ENCODE results near the gene B4GALT6.

B4GALT6 gene

DNA sequence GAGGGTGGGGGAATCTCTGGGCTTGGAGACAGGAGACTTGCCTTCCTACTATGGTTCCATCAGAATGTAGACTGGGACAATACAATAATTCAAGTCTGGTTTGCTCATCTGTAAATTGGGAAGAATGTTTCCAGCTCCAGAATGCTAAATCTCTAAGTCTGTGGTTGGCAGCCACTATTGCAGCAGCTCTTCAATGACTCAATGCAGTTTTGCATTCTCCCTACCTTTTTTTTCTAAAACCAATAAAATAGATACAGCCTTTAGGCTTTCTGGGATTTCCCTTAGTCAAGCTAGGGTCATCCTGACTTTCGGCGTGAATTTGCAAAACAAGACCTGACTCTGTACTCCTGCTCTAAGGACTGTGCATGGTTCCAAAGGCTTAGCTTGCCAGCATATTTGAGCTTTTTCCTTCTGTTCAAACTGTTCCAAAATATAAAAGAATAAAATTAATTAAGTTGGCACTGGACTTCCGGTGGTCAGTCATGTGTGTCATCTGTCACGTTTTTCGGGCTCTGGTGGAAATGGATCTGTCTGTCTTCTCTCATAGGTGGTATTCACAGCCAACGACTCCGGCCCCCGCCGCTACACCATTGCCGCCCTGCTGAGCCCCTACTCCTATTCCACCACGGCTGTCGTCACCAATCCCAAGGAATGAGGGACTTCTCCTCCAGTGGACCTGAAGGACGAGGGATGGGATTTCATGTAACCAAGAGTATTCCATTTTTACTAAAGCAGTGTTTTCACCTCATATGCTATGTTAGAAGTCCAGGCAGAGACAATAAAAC, 86.2 kb downstream of the B4GALT6 start:
- H3K4me3 ChIP-seq (ENCODE audit: low read depth, low read length), result no peak overlapping the region

DNA sequence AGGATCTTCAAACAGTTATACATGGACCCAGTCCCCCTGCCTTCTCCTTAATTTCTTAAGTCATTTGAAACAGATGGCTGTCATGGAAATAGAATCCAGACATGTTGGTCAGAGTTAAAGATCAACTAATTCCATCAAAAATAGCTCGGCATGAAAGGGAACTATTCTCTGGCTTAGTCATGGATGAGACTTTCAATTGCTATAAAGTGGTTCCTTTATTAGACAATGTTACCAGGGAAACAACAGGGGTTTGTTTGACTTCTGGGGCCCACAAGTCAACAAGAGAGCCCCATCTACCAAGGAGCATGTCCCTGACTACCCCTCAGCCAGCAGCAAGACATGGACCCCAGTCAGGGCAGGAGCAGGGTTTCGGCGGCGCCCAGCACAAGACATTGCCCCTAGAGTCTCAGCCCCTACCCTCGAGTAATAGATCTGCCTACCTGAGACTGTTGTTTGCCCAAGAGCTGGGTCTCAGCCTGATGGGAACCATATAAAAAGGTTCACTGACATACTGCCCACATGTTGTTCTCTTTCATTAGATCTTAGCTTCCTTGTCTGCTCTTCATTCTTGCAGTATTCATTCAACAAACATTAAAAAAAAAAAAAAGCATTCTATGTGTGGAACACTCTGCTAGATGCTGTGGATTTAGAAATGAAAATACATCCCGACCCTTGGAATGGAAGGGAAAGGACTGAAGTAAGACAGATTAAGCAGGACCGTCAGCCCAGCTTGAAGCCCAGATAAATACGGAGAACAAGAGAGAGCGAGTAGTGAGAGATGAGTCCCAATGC, 88.1 kb downstream of the B4GALT6 start:
- no peak overlapping the region for H3K4me3 ChIP-seq (ENCODE audit: low read depth, low read length)

DNA sequence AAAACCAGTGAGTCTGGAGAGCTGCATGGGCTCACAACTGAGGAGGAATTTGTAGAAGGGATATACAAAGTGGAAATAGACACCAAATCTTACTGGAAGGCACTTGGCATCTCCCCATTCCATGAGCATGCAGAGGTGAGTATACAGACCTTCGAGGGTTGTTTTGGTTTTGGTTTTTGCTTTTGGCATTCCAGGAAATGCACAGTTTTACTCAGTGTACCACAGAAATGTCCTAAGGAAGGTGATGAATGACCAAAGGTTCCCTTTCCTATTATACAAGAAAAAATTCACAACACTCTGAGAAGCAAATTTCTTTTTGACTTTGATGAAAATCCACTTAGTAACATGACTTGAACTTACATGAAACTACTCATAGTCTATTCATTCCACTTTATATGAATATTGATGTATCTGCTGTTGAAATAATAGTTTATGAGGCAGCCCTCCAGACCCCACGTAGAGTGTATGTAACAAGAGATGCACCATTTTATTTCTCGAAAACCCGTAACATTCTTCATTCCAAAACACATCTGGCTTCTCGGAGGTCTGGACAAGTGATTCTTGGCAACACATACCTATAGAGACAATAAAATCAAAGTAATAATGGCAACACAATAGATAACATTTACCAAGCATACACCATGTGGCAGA, 89.1 kb downstream of the B4GALT6 start:
- H3K4me3 ChIP-seq (ENCODE audit: low read depth, low read length), result no peak overlapping the region

DNA sequence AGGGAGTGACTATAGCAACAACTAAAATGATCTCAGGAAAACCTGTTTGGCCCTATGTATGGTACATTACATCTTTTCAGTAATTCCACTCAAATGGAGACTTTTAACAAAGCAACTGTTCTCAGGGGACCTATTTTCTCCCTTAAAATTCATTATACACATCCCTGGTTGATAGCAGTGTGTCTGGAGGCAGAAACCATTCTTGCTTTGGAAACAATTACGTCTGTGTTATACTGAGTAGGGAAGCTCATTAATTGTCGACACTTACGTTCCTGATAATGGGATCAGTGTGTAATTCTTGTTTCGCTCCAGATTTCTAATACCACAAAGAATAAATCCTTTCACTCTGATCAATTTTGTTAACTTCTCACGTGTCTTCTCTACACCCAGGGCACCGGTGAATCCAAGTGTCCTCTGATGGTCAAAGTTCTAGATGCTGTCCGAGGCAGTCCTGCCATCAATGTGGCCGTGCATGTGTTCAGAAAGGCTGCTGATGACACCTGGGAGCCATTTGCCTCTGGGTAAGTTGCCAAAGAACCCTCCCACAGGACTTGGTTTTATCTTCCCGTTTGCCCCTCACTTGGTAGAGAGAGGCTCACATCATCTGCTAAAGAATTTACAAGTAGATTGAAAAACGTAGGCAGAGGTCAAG, 91.7 kb downstream of the B4GALT6 start:
- no peak overlapping the region for H3K4me3 ChIP-seq (ENCODE audit: low read depth, low read length)

DNA sequence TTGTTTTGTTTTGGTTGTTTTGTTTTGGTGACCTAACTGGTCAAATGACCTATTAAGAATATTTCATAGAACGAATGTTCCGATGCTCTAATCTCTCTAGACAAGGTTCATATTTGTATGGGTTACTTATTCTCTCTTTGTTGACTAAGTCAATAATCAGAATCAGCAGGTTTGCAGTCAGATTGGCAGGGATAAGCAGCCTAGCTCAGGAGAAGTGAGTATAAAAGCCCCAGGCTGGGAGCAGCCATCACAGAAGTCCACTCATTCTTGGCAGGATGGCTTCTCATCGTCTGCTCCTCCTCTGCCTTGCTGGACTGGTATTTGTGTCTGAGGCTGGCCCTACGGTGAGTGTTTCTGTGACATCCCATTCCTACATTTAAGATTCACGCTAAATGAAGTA, 92.8 kb downstream of the B4GALT6 start, which contains the start of gene TTR:
Gene TTR, plus strand, starts transcription at position 250 of the 400 bp plus-strand sequence. Its CDS starts 26 bp downstream, at position 276.
- H3K4me3 ChIP-seq (ENCODE audit: low read depth, low read length), result no peak within 1 kb of the TSS

DNA sequence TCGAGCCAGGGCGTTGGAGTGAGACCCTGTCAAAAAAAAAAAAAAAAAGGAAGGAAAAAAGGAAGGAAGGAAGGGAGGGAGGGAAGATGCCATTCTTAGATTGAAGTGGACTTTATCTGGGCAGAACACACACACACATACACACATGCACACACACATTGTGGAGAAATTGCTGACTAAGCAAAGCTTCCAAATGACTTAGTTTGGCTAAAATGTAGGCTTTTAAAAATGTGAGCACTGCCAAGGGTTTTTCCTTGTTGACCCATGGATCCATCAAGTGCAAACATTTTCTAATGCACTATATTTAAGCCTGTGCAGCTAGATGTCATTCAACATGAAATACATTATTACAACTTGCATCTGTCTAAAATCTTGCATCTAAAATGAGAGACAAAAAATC, 93.3 kb downstream of the B4GALT6 start:
- H3K4me3 ChIP-seq (ENCODE audit: low read depth, low read length), result no peak overlapping the region

DNA sequence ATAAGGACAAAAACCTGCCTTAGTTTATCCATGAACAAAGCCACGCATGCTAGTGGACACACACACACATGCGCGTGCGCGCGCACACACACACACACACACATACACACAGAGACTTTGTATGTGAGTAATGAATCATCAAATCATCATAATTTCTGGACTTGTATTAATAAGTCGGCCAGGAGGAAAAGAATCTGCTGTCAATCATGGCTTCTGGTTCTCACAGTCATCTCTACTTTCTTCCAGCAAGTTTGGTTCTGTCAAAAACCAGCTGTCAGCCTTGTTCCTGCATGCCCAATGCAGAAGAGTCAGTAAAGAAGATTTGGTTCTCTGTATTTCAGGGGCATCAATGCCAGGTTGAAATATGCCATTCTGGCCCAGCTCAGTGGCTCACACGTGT, 93.8 kb downstream of the B4GALT6 start:
- no peak overlapping the region for H3K4me3 ChIP-seq (ENCODE audit: low read depth, low read length)

DNA sequence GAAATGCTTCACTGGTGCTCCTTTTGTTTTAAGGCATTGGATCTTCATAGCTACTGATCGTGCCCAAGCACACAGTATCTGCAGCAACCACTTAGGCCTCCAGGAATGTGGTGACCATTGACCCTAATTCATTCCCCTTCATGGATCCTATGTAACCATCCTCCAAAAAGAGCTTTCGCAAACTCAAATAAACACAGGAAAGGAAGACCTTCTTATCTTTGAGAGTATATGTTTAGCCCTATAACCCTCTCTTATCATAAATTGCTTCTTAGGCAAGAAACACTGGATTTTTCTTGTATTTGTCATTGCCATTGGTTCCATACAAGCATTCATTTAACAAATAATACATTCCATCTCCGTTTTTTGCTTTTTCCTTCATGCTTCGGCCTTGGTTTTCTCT, 96.9 kb downstream of the B4GALT6 start:
- H3K4me3 ChIP-seq (ENCODE audit: low read depth, low read length), result no peak overlapping the region

DNA sequence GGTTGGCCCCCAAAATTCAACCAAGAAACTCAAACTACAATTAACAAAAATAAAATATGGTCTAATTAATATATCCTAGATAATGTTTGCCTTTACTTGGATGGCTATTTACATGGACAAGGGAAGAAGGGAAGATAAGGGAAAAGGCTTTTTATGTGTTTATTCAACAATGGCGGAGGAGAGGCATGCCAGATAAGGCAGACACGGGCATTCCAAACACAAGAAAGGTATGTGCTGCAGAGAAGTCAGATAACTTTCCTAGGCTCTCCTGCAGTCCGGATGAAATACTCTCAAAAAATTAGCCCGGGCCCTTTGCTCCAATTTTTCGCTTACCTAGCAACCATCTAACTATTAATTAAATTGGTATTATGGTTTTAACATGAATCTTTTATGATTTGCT, 97.8 kb downstream of the B4GALT6 start:
- H3K4me3 ChIP-seq (ENCODE audit: low read depth, low read length), result no peak overlapping the region

DNA sequence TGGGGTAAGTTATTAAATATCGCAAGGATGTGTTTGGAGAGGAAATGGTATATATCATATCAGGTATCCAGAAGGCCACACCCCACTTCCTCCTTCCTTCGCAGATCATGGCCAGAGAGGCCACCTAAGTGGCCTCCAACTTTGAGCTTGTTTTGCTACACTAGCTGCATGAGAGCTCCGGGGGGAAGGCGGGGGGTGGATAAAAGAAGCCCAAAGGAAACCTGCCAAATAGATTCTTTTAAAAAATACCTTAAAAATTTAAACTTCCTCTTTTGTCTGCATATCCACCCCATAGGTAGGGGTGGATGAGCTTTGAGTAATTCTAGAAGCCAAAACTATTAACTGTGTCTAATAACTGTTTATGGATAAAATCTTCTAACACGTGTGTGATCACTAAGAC, 98.4 kb downstream of the B4GALT6 start:
- H3K4me3 ChIP-seq (ENCODE audit: low read depth, low read length), result no peak overlapping the region

DNA sequence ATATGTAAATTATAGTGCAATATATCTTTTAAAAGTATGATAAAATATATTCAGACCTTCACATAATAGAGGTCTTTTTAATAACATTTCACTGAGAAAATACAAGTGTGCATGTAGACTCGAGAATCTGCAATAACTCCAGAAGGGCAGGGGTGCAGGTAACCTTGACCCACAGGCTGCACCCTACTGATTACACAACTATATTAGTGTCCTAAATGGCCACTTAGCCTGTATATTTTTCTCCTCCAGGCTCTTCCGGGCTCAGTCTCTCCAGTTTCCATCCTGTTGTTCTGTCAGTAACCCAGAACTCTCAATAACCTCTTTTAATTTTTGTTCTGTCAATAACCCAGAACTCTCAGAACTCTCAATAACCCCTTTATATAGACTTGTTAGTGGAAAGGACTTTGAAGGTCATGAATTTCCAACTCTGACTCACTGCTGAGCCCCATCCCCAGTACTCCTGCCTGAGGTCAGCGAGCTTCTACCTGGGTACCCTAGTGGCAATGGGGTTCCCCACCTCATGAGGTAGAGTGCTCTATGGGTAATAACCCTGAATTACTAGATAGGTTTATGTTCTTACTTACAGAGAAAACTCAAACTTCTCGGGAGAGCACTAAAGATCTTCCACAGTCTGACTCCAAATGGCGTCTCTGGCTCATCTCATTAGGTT, 101.1 kb downstream of the B4GALT6 start:
- no peak overlapping the region for H3K4me3 ChIP-seq (ENCODE audit: low read depth, low read length)

DNA sequence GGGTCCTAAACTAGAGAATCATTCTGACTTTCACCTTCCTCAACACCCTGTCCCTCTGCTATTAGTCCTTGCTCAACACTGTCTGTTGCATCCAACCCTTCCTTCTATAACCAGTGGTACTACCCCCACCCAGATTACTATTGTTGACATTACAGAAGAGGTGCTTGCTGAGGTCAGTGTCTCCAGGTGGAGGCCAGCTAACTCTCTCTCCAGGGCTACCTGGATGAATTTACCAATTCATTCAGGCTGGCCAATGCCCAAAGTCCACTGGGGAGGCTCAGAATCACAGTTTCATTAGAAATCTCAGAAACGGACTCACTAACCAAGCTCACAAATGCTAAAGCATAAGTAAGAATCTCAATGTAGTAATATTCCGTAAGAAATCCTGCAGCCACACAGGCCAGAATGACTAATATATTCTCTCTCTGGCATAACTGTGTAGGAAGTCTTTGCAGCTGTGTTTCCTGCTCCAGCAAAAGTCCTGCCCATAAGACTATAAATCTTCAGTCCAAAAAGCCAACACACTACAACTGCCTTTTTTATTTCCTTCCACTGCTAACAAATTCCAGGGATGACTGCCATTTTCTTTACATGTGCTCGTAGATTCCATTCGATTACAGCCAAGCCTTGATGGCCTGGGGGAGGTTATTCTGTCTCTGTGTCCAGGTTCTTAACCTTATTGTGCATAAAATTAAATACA, 102.7 kb downstream of the B4GALT6 start:
- H3K4me3 ChIP-seq (ENCODE audit: low read depth, low read length), result no peak overlapping the region

DNA sequence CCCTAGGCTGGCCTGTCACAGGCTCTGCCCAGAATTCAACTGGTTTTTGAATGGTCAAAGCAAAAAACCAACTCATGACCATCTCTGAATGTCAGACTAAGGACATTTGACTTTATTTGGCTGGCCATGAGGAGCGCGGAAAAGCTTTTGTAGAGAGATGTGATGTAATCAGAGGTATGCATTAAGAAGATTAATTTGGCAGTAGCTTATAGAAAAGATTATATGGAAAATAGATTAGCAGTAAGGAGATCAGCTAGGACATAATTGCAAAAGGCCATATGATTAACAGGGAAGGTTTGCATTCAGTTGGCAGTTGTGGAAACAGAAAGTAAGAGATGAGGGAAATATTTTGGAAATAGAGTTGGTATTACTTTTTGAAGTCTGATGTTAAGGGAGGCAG, 105.0 kb downstream of the B4GALT6 start:
- no peak overlapping the region for H3K4me3 ChIP-seq (ENCODE audit: low read depth, low read length)

DNA sequence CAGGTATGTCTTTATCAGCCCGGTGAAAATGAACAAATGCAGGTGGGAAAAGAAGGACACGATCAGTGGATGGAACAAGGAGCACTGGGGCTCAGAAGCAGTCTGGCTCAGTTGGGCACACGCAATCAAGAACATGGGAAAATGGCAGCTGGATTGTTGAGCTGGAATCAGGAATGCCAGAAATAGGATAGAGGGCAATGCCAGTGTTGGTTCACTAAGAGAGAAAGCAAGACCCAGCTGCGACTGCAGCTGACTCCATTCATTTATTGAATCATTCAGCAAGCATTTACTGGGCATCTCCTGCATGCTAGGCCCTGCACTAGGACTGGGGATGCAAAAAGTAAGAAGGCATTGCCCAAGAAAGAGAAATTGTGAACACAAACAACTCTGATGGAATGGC, 106.3 kb downstream of the B4GALT6 start:
- H3K4me3 ChIP-seq (ENCODE audit: low read depth, low read length), result no peak overlapping the region

DNA sequence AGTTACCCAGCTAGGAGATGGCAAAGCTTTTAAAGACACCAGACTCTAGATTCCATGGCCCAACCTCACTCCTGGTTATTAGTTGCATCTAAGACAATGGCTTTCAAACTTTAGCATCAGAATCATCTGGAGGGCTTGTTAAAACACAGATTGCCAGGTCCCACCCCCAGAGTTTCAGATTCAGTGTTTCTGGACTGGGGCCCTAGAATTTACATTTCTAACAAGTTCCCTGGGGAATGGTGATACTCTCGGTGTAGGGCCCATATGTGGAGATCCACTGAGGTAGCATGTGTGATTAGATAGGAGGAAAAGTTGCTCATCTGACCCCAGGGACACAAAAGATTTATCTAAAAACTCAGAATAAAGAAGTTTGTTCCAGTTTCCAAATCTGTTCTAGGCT, 107.2 kb downstream of the B4GALT6 start:
- H3K4me3 ChIP-seq (ENCODE audit: low read depth, low read length), result no peak overlapping the region

DNA sequence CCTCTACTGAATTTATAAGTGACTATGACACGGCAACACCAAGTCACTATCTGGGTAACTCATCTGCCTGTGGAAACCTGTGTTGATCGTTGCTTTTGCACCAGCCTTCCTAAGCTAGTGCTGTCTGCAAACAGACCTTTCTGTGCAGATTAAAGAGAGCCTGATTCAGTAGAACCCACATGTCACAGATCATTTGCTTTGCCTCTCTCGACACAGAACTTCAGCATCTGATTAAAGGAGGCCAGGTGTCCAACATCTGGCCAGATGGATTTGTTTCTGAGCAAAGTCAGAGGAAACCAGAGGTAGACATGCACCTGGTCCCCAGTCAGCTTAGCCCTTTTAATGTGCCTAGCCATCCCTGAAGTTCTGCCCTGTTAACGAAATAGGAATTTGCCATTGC, 107.7 kb downstream of the B4GALT6 start:
- no peak overlapping the region for H3K4me3 ChIP-seq (ENCODE audit: low read depth, low read length)

DNA sequence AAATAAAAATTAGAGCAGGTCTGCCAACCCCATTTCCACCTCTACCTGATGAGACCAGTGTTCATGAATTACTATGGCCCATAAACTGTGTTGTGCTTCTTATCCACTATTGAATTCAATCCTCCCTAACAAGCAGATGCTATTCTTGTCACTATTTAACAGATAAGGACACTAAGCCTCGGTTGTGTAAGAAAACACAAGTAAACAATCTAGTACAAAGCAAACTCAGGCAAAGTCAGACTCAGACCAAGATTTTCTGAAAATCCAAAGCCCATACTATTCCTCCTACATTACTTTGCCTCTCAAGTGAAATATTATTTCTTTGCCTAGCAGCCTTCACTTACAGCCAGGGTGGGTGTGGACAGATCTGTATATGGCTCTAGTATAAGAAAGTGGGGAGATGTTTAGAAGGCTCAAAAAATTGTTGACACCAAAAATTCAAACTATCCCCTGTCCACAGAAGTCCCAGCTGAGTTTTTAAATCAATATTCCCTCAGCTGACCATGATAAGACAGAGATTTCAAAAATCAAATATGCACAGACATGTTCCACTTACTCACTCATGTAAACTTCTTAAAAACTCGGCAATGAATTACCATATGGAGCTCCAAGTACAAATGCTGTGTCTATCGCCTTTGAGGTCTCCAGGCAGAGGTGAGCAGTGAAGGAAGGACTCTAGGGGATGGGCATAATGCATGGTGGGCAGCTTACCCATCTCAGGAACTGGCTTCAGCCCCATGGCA, 108.7 kb downstream of the B4GALT6 start:
- no peak overlapping the region for H3K4me3 ChIP-seq (ENCODE audit: low read depth, low read length)

DNA sequence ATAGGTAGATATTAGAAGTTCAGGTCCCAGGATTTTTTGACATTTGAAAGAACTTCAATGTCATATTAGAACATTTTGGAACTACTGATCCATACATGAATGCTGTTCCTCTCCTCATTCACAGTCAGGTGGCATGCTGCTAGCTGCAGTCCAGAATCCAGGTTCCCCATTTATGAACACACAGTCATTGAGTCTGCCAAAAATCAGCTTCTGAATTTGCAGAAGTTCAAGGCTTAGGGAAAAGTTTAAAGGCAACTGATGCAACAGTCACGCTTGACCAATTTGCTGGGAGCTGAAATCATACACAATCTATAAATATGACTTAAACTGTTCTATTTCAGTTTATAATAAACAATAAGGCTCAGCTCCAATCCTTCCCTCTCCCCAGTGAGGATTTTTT, 110.0 kb downstream of the B4GALT6 start:
- H3K4me3 ChIP-seq (ENCODE audit: low read depth, low read length), result no peak overlapping the region

Measured in iPS-11a (cell line).